ENCODE data around the gene HOXA7.

The HOXA7 gene

GRCh38 chr7:27172823-27173510 is 16.5 kb upstream of the HOXA7 start:
- no peak for TF ChIP-seq CTCF (IDR thresholded peaks at IDR 0.05; ENCODE audit: insufficient read depth, low read length, poor library complexity, severe bottlenecking)
- Histone ChIP-seq H3K36me3 (ENCODE audit: control insufficient read depth, insufficient read depth, low read length) (no peaks in the 10 kb centered on the region), H3K4me3 (replicated peaks; ENCODE audit: low read depth, low read length) (no peak overlapping the region; the same call in 1 of the 2 replicates), H3K27me3 (replicated peaks; ENCODE audit: control insufficient read depth, insufficient read depth, low read length) (peaks cover 13% of the 10 kb centered on the region)
- DNase-seq (ENCODE audit: extremely low read depth, insufficient read length): no peak

- DNase-seq (ENCODE audit: extremely low read depth, insufficient read length): no peak
- no peak for TF ChIP-seq CTCF (IDR thresholded peaks at IDR 0.05; ENCODE audit: insufficient read depth, low read length, poor library complexity, severe bottlenecking)
- Histone ChIP-seq H3K27me3 (replicated peaks; ENCODE audit: control insufficient read depth, insufficient read depth, low read length) (peaks cover 13% of the 10 kb centered on the region), H3K4me3 (replicated peaks; ENCODE audit: low read depth, low read length) (no peak overlapping the region), H3K36me3 (ENCODE audit: control insufficient read depth, insufficient read depth, low read length) (no peaks in the 10 kb centered on the region)
Observed at GRCh38 chr7:27172315-27172774, 15.9 kb upstream of the HOXA7 start.

GRCh38 chr7:27171637-27172314 is 15.3 kb upstream of the HOXA7 start:
- no peak for TF ChIP-seq CTCF (IDR thresholded peaks at IDR 0.05; ENCODE audit: insufficient read depth, low read length, poor library complexity, severe bottlenecking)
- DNase-seq (ENCODE audit: extremely low read depth, insufficient read length): no peak
- Histone ChIP-seq H3K4me3 (replicated peaks; ENCODE audit: low read depth, low read length) (no peak overlapping the region), H3K36me3 (ENCODE audit: control insufficient read depth, insufficient read depth, low read length) (no peaks in the 10 kb centered on the region), H3K27me3 (replicated peaks; ENCODE audit: control insufficient read depth, insufficient read depth, low read length) (peaks cover 13% of the 10 kb centered on the region)

GRCh38 chr7:27171325-27171636 is 14.8 kb upstream of the HOXA7 start:
- H3K27me3 ChIP-seq (replicated peaks; ENCODE audit: control insufficient read depth, insufficient read depth, low read length): peaks cover 13% of the 10 kb centered on the region
- no peak for TF ChIP-seq CTCF (IDR thresholded peaks at IDR 0.05; ENCODE audit: insufficient read depth, low read length, poor library complexity, severe bottlenecking)
- no peak for DNase-seq (ENCODE audit: extremely low read depth, insufficient read length)
- H3K4me3 ChIP-seq (replicated peaks; ENCODE audit: low read depth, low read length): no peak overlapping the region
- H3K36me3 ChIP-seq (ENCODE audit: control insufficient read depth, insufficient read depth, low read length): no peaks in the 10 kb centered on the region

- Histone ChIP-seq H3K27me3 (replicated peaks; ENCODE audit: control insufficient read depth, insufficient read depth, low read length) (peaks cover 13% of the 10 kb centered on the region), H3K36me3 (ENCODE audit: control insufficient read depth, insufficient read depth, low read length) (no peaks in the 10 kb centered on the region), H3K4me3 (replicated peaks; ENCODE audit: low read depth, low read length) (no peak overlapping the region)
- no peak for TF ChIP-seq CTCF (IDR thresholded peaks at IDR 0.05; ENCODE audit: insufficient read depth, low read length, poor library complexity, severe bottlenecking)
- no peak for DNase-seq (ENCODE audit: extremely low read depth, insufficient read length)
Observed at GRCh38 chr7:27170426-27171324, 14.2 kb upstream of the HOXA7 start.
